ENCODE measurements around the gene GABARAPL1. TPM values are rescaled to one million over a fixed set of nuclear protein-coding genes. Genes with fewer than 3 reads are reported as not detected.

The GABARAPL1 gene
- total RNA-seq, 2 donors from 2014 or later: 86.1 to 114 TPM

- no peak for ATAC-seq (ENCODE audit: insufficient number of reproducible peaks, low FRiP score, low read depth)
- Histone ChIP-seq H3K27me3 (replicated peaks; ENCODE audit: insufficient read depth) (no peaks in the 10 kb centered on the region), H3K4me3 (no peak overlapping the region), H3K27ac (no peak overlapping the region), H3K9me3 (no peaks in the 10 kb centered on the region), H3K36me3 (peaks cover 10% of the 10 kb centered on the region), H3K4me1 (ENCODE audit: control insufficient read depth in 1 of 2, low read depth in 2 of 2) (no peaks in the 10 kb centered on the region)
- TF ChIP-seq CTCF (IDR thresholded peaks at IDR 0.05): no peak
- no peak for DNase-seq (ENCODE audit: low spot score)
These were observed 15.0 kb downstream of the GABARAPL1 start for GRCh38 chr12:10227648-10228047.

GRCh38 chr12:10234562-10234961 lies 21.9 kb downstream of the GABARAPL1 start:
- no peak for ATAC-seq (ENCODE audit: insufficient number of reproducible peaks, low FRiP score, low read depth)
- no peak overlapping the region for H3K27ac ChIP-seq
- H3K27me3 ChIP-seq (replicated peaks; ENCODE audit: insufficient read depth): no peaks in the 10 kb centered on the region
- H3K4me1 ChIP-seq (ENCODE audit: control insufficient read depth in 1 of 2, low read depth in 2 of 2): no peaks in the 10 kb centered on the region
- H3K4me3 ChIP-seq: no peak overlapping the region
- no peak for DNase-seq (ENCODE audit: low spot score)
- no peaks in the 10 kb centered on the region for H3K9me3 ChIP-seq
- no peak for TF ChIP-seq CTCF (IDR thresholded peaks at IDR 0.05)
- no peaks in the 10 kb centered on the region for H3K36me3 ChIP-seq

DNA sequence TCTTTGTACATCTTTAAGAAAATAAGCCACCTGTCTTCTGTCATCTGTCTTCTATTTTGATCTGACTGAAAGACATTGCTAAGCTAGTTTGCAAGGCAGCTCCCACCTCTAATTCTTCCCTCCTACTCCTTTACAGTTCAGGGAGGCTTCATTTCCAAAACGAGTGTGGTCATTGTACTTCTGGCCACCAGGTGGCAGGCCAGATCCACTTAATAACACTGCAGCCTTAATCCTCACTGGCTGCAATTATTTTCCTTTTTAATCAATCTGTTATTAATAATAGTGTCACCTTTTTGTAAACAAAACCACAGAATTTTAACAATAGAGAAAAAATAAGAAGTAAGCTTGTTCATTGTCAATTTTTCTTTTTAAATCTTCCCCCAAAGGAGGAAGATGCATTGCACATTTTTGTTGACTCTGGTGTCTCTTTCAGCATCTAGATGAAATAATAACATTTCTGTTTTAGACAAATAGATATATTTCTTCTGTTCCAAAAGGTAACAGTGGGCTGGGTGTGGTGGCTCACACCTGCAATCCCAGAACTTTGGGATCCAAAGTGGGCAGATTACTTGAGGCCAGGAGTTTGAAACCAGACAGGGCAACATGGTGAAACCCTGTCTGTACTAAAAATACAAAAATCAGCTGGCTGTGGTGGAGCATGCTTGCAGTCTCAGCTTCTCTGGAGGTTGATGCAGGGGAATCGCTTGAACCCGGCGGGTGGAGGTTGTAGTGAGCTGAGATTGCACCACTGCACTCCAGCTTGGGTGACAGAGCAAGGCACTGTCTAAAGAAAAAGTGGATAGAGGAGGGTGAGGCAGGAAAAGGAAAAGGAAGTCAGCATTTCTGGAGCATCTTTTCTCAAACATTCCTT lies 23.3 kb downstream of the GABARAPL1 start:
- Histone ChIP-seq H3K9me3 (no peaks in the 10 kb centered on the region), H3K4me1 (ENCODE audit: control insufficient read depth in 1 of 2, low read depth in 2 of 2) (no peaks in the 10 kb centered on the region), H3K4me3 (no peak overlapping the region), H3K27ac (no peak overlapping the region), H3K27me3 (replicated peaks; ENCODE audit: insufficient read depth) (no peaks in the 10 kb centered on the region), H3K36me3 (no peaks in the 10 kb centered on the region)
- no peak for DNase-seq (ENCODE audit: low spot score)
- ATAC-seq (ENCODE audit: insufficient number of reproducible peaks, low FRiP score, low read depth): no peak
- peak; percentile 87 for TF ChIP-seq CTCF (IDR thresholded peaks at IDR 0.05)

DNA sequence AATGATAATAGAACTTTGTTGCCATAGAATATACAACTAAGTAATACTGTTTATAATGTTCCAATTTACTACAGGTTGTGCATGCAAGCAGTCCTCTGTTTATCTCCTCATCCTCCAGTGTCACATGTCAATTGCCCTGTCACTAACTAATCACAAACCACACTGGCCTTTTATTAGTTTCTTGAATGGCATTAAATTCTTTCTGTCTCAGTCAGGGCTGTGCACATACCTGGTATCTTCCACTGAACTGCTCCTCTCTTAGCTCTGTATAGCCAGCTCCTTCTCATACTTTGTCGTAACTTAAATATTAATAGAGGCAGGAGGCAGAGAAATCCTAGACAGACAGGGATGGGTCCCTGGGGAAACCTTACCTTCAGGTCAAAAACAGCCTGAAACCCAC lies 24.0 kb downstream of the GABARAPL1 start:
- TF ChIP-seq CTCF (IDR thresholded peaks at IDR 0.05): no peak
- H3K36me3 ChIP-seq: no peaks in the 10 kb centered on the region
- H3K9me3 ChIP-seq: no peaks in the 10 kb centered on the region
- ATAC-seq (ENCODE audit: insufficient number of reproducible peaks, low FRiP score, low read depth) (no peak), DNase-seq (ENCODE audit: low spot score) (no peak)
- no peak overlapping the region for H3K27ac ChIP-seq
- no peaks in the 10 kb centered on the region for H3K27me3 ChIP-seq (replicated peaks; ENCODE audit: insufficient read depth)
- no peaks in the 10 kb centered on the region for H3K4me1 ChIP-seq (ENCODE audit: control insufficient read depth in 1 of 2, low read depth in 2 of 2)
- no peak overlapping the region for H3K4me3 ChIP-seq

DNA sequence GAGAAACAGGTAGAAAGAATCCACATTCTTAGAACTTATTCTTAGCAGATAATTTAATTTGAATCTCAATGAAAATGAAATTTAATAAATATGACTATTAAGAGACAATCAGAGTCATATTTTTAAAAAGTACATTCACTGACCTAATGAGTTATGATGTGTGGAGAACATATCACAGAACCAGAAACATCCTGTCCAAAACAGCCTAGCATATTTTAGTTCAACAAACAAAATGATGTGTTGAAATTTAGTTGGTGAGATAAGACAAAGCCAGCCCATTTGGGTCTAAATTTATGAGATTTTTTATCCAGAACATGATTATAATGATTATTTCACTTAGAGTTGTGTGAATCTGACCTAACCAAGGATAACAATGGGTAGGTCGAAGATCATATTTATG lies 25.8 kb downstream of the GABARAPL1 start:
- Histone ChIP-seq H3K27me3 (replicated peaks; ENCODE audit: insufficient read depth) (no peaks in the 10 kb centered on the region), H3K27ac (no peak overlapping the region), H3K36me3 (no peaks in the 10 kb centered on the region), H3K9me3 (no peaks in the 10 kb centered on the region), H3K4me1 (ENCODE audit: control insufficient read depth in 1 of 2, low read depth in 2 of 2) (no peaks in the 10 kb centered on the region), H3K4me3 (no peak overlapping the region)
- ATAC-seq (ENCODE audit: insufficient number of reproducible peaks, low FRiP score, low read depth): no peak
- no peak for TF ChIP-seq CTCF (IDR thresholded peaks at IDR 0.05)
- DNase-seq (ENCODE audit: low spot score): no peak

All from thoracic aorta (tissue), 2 donors.